Heart right ventricle (tissue), 16 donors: ENCODE measurements around the gene MPV17L2. TPM values are rescaled to one million over a fixed set of nuclear protein-coding genes. Genes with fewer than 3 reads are reported as not detected.

Experiments
- ATAC-seq, 8 donors: fragments of 200-7000 bp; cut with Tn5 transposase; one replicate each; pipeline ENCODE4 v1.9.1; 2020; ENCODE audit warnings: mild to moderate bottlenecking in 8 of 8, moderate library complexity in 8 of 8, moderate number of reproducible peaks in 1 of 8
- DNase-seq, 2 donors: peaks; one replicate each; pipeline ENCODE4 v3.0.0-alpha.2; 2020
- H3K27ac ChIP-seq, 10 donors: fragments of 200-600 bp; sonication (generic) in 2 of 10; one replicate each; pipeline versions ENCODE4 v1.5.0 to v1.8.0; 2020 to 2022; ENCODE audit warnings: mild to moderate bottlenecking in 3 of 10
- H3K27me3 ChIP-seq, 7 donors: fragments of 200-600 bp; one replicate each; pipeline ENCODE4 v1.8.0; 2021 to 2022; ENCODE audit warnings: mild to moderate bottlenecking in 2 of 7
- H3K36me3 ChIP-seq, 9 donors: fragments of 200-600 bp; sonication (generic) in 1 of 9; one replicate each; pipeline versions ENCODE4 v1.5.0 to v1.8.0; 2020 to 2022; ENCODE audit warnings: mild to moderate bottlenecking in 2 of 9
- H3K4me1 ChIP-seq, 9 donors: fragments of 200-600 bp; sonication (generic) in 1 of 9; one replicate each; pipeline versions ENCODE4 v1.5.0 to v1.8.0; 2020 to 2022; ENCODE audit warnings: mild to moderate bottlenecking in 4 of 9
- H3K4me3 ChIP-seq, 10 donors: fragments of 200-600 bp; sonication (generic) in 2 of 10; one replicate each; pipeline versions ENCODE4 v1.5.0 to v1.8.0; 2020 to 2022; ENCODE audit warnings: mild to moderate bottlenecking in 7 of 10, moderate library complexity in 2 of 10
- H3K9me3 ChIP-seq, 11 donors: fragments of 200-600 bp in 10 of 11; sonication (generic) in 2 of 11; one replicate each; pipeline versions ENCODE4 v1.5.0 to v1.8.0; 2013 to 2022; ENCODE audit warnings: mild to moderate bottlenecking in 2 of 11, control low read depth in 1 of 11, moderate library complexity in 1 of 11
- CTCF ChIP-seq, 9 donors: fragments of 200-600 bp; sonication (generic) in 2 of 9; IDR thresholded peaks; one replicate each; pipeline versions ENCODE4 v1.5.0 to v1.8.0; 2021 to 2022; ENCODE audit warnings: antibody characterized with exemption in 9 of 9, mild to moderate bottlenecking in 5 of 9, moderate library complexity in 1 of 9
- WGBS, 2 donors: extraction: QIAGEN DNeasy Blood & Tissue Kit; methylation state at CpG; one replicate each; pipeline ENCODE4 v1.1.7; 2013; ENCODE audit warnings: inconsistent platforms in 1 of 2; 5-methylcytosine and 5-hydroxymethylcytosine counted together
- intact Hi-C, 10 donors: fragments of 100-400 bp; cut with DNase I; formaldehyde crosslinking; loops; one replicate each; pipeline versions ENCODE4 v1.11.1 to v1.14.2; 2022
- polyA plus RNA-seq, 2 donors: library from polyadenylated mRNA; stranded (reverse); fragments of 200-250 nt; gene quantifications; one replicate each; pipeline ENCODE4 v1.2.3, GENCODE V29; 2013
- total RNA-seq, 10 donors: library from RNA; stranded (reverse); fragmentation: NEBNext Ultra II Directional in 3 of 10; extraction: Animal tissue kit (Norgen Biotek cat#: 25700) in 3 of 10; gene quantifications; one replicate each; pipeline versions ENCODE4 v1.2.1 to v1.2.4, GENCODE V29; 2021 to 2023
- donor health status: Arrhythmogenic right ventricular cardiomyopathy.
- donor health status: ischemic (EF 13 %, LVEDD 7.1; RV severe dilation, severe dysfunction).
- donor health status: healthy with polysubstance abuse.
- donor health status: DM: no; HTN: yes; CAD: no.
- donor health status: DM: no; HTN: no; CAD: no.
- donor health status: ischemic (EF 25% LVEDD 6.9; RV normal size, moderate dysfunction).
- donor health status: ischemic (EF 25% LVEDD 5.7; RV mildly dilated, moderate dysfunction).
- donor health status: healthy.
- donor health status: DM: yes; HTN: yes; CAD: no.
- donor health status: Ischemic cardiomyopathy.
- donor health status: ischemic (EF 35%, LVEDD 5.7; RV mildly dilated, moderate dysfunction).
- donor health status: nonischemic (EF 11% LVEDD 7.7; RV severe dilation, severe dysfunction).
- donor health status: DM: yes; HTN: yes; CAD: no.
- donor health status: PGD.
- donor health status: ischemic (EF 29% LVEDD 5.4; RV normal size, mild dysfunction).
- donor health status: nonischemic (EF 23%, LVEDD 6.1; RV moderate dilation, normal function).

Gene MPV17L2
- total and polyA plus RNA-seq, 12 donors = 10.6 to 61.9 (median 14.7) TPM

DNA sequence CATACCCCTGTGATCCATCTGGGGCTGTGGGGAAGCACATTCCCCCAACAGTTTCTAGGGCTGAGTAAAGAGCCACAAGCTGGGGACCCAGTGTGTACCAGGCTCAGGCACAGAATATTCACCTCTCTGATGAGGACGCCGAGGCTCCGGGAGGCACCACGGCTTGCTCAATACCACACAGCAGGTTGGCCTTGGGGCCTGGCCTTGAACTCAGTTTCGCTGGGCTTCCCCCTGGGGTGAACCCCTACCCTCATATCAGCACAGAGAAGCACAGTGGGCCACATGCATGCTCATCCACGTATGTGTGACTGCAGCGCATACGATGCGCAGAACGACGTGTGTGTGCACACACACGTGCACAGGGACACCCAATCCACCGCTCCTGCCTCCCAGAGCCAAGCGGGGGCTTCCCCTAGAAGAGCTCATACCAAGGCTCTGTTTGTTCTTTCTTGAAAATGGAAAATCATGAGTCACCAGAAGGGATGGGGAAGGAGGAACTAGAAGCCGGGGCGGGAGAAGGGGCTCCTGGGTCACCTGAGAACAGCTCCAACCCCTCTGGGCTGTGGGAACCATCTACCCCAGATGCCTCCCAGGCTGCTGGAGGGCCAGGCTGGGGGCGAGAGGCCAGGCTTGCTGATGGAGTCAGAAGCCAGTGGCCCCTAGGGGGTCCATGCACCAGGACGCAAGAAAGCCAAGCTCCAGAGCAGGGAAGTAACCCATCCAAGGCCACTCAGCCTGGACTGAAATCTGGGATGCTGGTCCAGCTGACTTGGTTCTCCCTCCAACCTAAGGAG, 38.1 kb downstream of the MPV17L2 start:
- ATAC-seq (peak in 2 of 8 donors; percentile 10 to 34), DNase-seq (no peak)
- H3K36me3 ChIP-seq = no peaks in the 10 kb centered on the region
- peaks cover 3 to 24% (median 18%) of the 10 kb centered on the region in 9 donors for H3K4me1 ChIP-seq
- intact Hi-C loops = no loop called here
- TF ChIP-seq CTCF (IDR thresholded peaks at IDR 0.05) = no peak
- H3K27ac ChIP-seq = no peak overlapping the region
- H3K4me3 ChIP-seq = no peak overlapping the region
- H3K9me3 ChIP-seq = peaks cover 0 to 13% (median 6%) of the 10 kb centered on the region in 11 donors
- H3K27me3 ChIP-seq = peaks cover 8 to 87% (median 70%) of the 10 kb centered on the region in 7 donors
- WGBS, 2 donors = 54 to 60% methylated on average over 18 of the region's 18 CpGs

DNA sequence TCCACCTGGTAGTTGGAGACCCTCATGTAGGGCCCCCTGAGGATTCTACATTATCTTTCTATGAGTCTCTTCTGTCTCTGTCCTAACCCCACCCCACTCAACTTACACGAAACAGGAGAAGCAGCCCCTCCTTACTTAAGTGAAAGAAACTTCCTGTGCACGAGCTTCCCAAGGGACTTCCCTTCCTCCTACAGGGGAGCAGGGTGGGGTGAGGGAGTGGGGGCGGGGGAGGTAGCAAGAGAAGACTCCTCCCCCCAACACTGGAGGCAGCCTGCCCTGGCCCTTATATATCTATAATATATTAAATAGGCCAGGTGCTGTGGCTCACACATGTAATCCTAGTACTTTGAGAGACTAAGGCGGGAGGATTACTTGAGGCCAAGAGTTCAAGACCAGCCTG, 38.8 kb downstream of the MPV17L2 start:
- WGBS, 2 donors = 24 to 25% methylated on average over 4 of the region's 4 CpGs
- ATAC-seq (peak in 2 of 8 donors; percentile 6 to 51), DNase-seq (no peak)
- Histone ChIP-seq H3K4me3 (no peak overlapping the region), H3K36me3 (no peaks in the 10 kb centered on the region), H3K27ac (no peak overlapping the region), H3K27me3 (peaks cover 8 to 80% (median 69%) of the 10 kb centered on the region in 7 donors), H3K9me3 (peaks cover 0 to 13% (median 6%) of the 10 kb centered on the region in 11 donors), H3K4me1 (peaks cover 3 to 20% (median 14%) of the 10 kb centered on the region in 9 donors)
- no peak for TF ChIP-seq CTCF (IDR thresholded peaks at IDR 0.05)
- intact Hi-C loops = no loop called here

DNA sequence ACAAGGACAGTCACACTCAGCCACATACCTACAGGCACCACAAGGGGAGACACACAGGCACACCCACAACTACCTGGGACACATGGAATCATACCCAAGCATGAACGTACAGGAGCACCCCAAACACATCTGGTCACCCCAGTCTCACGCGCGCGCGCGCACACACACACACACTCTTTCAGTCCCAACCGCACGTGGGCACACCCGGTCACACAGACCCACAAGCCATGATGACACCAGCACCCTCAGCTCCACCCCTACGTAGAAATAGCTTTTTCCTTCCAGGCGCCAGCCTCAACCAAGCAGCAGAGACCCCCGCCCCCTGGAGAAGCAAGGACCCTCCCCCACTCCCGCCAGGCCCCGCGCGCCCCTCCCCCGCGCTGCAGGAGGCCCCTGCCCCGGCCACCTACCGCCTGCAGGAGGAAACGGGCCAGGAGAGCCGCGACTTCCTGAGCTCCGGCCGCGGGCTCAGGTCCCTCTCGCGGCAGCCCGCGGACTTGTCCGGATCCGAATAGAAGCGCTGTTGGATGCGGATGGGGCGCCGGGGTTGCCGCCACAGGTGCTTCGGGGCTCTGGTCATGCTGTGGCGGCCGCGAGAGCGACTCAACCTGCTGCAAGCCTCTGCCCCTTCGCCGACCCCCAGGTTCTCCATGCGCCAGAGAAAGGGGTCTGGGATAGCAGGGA, 39.7 kb downstream of the MPV17L2 start:
- intact Hi-C loops = no loop called here
- 4% methylated on average over 46 of the region's 46 CpGs for WGBS, 2 donors
- no peak for TF ChIP-seq CTCF (IDR thresholded peaks at IDR 0.05)
- no peak overlapping the region for H3K4me3 ChIP-seq
- DNase-seq (no peak), ATAC-seq (no peak)
- H3K36me3 ChIP-seq = no peaks in the 10 kb centered on the region
- no peak overlapping the region for H3K27ac ChIP-seq
- H3K4me1 ChIP-seq = peaks cover under 1 to 17% (median 11%) of the 10 kb centered on the region in 9 donors
- H3K9me3 ChIP-seq = peaks cover 0 to 13% (median 6%) of the 10 kb centered on the region in 11 donors
- peaks cover 4 to 74% (median 70%) of the 10 kb centered on the region in 7 donors for H3K27me3 ChIP-seq

DNA sequence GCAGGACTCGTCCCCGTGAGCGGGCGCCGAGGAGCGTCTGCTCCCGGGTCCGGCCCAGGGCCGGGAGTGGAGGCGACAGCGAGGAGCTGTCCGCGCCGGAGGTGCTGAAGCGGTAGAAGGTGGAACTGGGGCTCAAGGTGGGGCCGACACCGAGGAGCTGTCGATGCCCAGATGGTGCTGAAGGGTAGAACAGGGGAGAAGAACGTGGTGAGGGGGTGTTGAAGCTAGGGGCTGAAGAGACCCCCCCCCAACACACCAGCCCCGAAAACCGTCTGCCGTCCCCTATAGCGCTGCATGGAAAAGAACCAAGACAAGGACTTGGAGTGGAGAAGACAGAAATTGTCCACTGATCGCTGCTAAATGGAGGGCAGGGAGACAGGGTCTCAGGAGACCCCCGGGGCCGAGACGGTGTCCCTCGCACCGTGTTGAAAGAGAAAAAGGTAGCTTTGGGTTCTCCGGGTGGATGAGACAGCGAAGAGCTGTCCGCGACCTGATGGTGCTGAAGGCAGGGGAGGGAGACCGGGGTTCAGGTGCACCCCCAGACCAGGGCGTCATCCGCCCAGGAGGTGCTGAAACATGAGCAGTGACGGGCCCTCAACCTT, 40.3 kb downstream of the MPV17L2 start:
- WGBS, 2 donors = 14 to 18% methylated on average over 37 of the region's 37 CpGs
- Histone ChIP-seq H3K27ac (no peak overlapping the region), H3K9me3 (peaks cover 0 to 13% (median 6%) of the 10 kb centered on the region in 11 donors), H3K36me3 (no peaks in the 10 kb centered on the region), H3K4me1 (peaks cover 0 to 17% (median 5%) of the 10 kb centered on the region in 9 donors), H3K4me3 (no peak overlapping the region), H3K27me3 (peaks cover 4 to 67% (median 64%) of the 10 kb centered on the region in 7 donors)
- no peak for TF ChIP-seq CTCF (IDR thresholded peaks at IDR 0.05)
- DNase-seq (peak in 1 of 2 donors; percentile 50), ATAC-seq (peak in 6 of 8 donors; percentile 29 to 60 (median 48))
- intact Hi-C loops = no loop called here
